SK-N-SH (cell line): Measurements from ENCODE around the gene TAOK1. TPM values are rescaled to one million over a fixed set of nuclear protein-coding genes. Genes with fewer than 3 reads are reported as not detected.

Experiments used
- CTCF ChIA-PET: fragments of 300-600, 350-600 bp; formaldehyde crosslinking; extraction: SDS; loops from one replicate; lab custom pipeline; 2021; lab: Yijun Ruan, JAX
- POLR2A ChIA-PET: fragments of 350-600 bp; sonication (Branson Sonifier 250); formaldehyde crosslinking; extraction: SDS; loops from one replicate; lab custom pipeline; 2020; ENCODE audit warnings: antibody characterized with exemption, inconsistent platforms; lab: Yijun Ruan, JAX
- DNase-seq: peaks from one replicate; pipeline ENCODE4 v3.0.0; 2012
- H2AFZ ChIP-seq: fragments of 200-600 bp; sonication (generic); 2 replicates; pipeline ENCODE4 v1.8.1; 2016; ENCODE audit warnings: antibody characterized with exemption, mild to moderate bottlenecking, low read depth
- H3F3A ChIP-seq: fragments of 200-600 bp; sonication (generic); replicated peaks from 2 replicates; pipeline ENCODE3; 2016; ENCODE audit warnings: antibody characterized with exemption, mild to moderate bottlenecking; ENCODE audit not compliant: insufficient read depth
- H3K27ac ChIP-seq, 2 experiments: fragments of 200-500 bp in 1 of 2; fragments of 200-600 bp in 1 of 2; sonication (Bioruptor generic) in 1 of 2; sonication (generic), shearing (Covaris generic) in 1 of 2; 2 replicates each; pipeline versions ENCODE4 v1.5.1 to v1.6.1; 2014 to 2016; ENCODE audit warnings: low read depth in 2 of 2, inconsistent platforms in 1 of 2, low read length in 1 of 2, mild to moderate bottlenecking in 1 of 2, mixed read lengths in 1 of 2
- H3K27me3 ChIP-seq: fragments of 200-600 bp; sonication (generic), shearing (Covaris generic); 2 replicates; pipeline ENCODE4 v1.6.1; 2016; ENCODE audit warnings: mixed run types; ENCODE audit not compliant: insufficient read depth
- H3K36me3 ChIP-seq, 2 experiments: fragments of 200-500 bp in 1 of 2; fragments of 200-600 bp in 1 of 2; sonication (Bioruptor generic) in 1 of 2; sonication (generic) in 1 of 2; replicated peaks in 1 of 2; 2 replicates each; pipeline versions ENCODE3 to v1.5.1; 2014 to 2016; ENCODE audit warnings: low read length in 1 of 2, mild to moderate bottlenecking in 1 of 2; ENCODE audit not compliant: insufficient read depth in 2 of 2, control insufficient read depth in 1 of 2
- H3K4me1 ChIP-seq, 2 experiments: fragments of 200-500 bp in 1 of 2; fragments of 200-600 bp in 1 of 2; sonication (Bioruptor generic) in 1 of 2; sonication (generic), shearing (Covaris generic) in 1 of 2; 2 replicates each; pipeline versions ENCODE4 v1.5.1 to v1.6.1; 2014 to 2016; ENCODE audit warnings: low read depth in 1 of 2, low read length in 1 of 2, mixed run types in 1 of 2; ENCODE audit not compliant: insufficient read depth in 2 of 2, control insufficient read depth in 1 of 2
- H3K4me2 ChIP-seq: fragments of 200-600 bp; sonication (generic), shearing (Covaris generic); 2 replicates; pipeline ENCODE4 v1.6.1; 2017; ENCODE audit warnings: mixed run types
- H3K4me3 ChIP-seq, 2 experiments: fragments of 200-500 bp in 1 of 2; fragments of 200-600 bp in 1 of 2; sonication (Bioruptor generic) in 1 of 2; sonication (generic), shearing (Covaris generic) in 1 of 2; 2 replicates each; pipeline versions ENCODE4 v1.5.1 to v1.8.1; 2014 to 2016; ENCODE audit warnings: low read depth in 2 of 2, inconsistent platforms in 1 of 2, low read length in 1 of 2, mild to moderate bottlenecking in 1 of 2, mixed read lengths in 1 of 2, moderate library complexity in 1 of 2
- H3K79me2 ChIP-seq: fragments of 200-600 bp; sonication (generic); 2 replicates; pipeline ENCODE4 v1.8.1; 2017; ENCODE audit warnings: mild to moderate bottlenecking; ENCODE audit not compliant: insufficient read depth
- H3K9ac ChIP-seq: fragments of 200-600 bp; sonication (generic); 2 replicates; pipeline ENCODE4 v1.6.1; 2017; ENCODE audit warnings: mixed run types
- H3K9me2 ChIP-seq: fragments of 200-600 bp; sonication (generic); 2 replicates; pipeline ENCODE4 v1.6.1; 2017; ENCODE audit warnings: mixed run types
- H3K9me3 ChIP-seq: fragments of 200-600 bp; sonication (generic); 2 replicates; pipeline ENCODE4 v1.6.1; 2017; ENCODE audit warnings: mixed run types, mild to moderate bottlenecking, moderate library complexity
- H4K20me1 ChIP-seq: fragments of 200-600 bp; sonication (generic); 2 replicates; pipeline ENCODE4 v1.6.1; 2017; ENCODE audit warnings: mild to moderate bottlenecking, mixed run types; ENCODE audit not compliant: insufficient read depth
- CHD2 ChIP-seq: fragments of 150-350 bp; IDR thresholded peaks from 2 replicates; pipeline ENCODE4 v1.6.1; 2018; ENCODE audit warnings: low read length; ENCODE audit not compliant: partially characterized antibody
- CTCF ChIP-seq: fragments of 200-600 bp; sonication (generic); IDR thresholded peaks from 2 replicates; pipeline ENCODE4 v1.6.1; 2017; ENCODE audit warnings: antibody characterized with exemption, mild to moderate bottlenecking, moderate library complexity
- FOSL2 ChIP-seq: IDR thresholded peaks from 2 replicates; pipeline ENCODE4 v1.4.0; 2012; ENCODE audit warnings: low read depth, mild to moderate bottlenecking, moderate library complexity, borderline replicate concordance
- GABPA ChIP-seq: IDR thresholded peaks from 2 replicates; pipeline ENCODE4 v1.4.0; 2012; ENCODE audit warnings: low read depth, mild to moderate bottlenecking
- GATA2 ChIP-seq: sonication (generic); formaldehyde crosslinking; IDR thresholded peaks from 2 replicates; pipeline ENCODE4 v1.5.0; 2020; ENCODE audit warnings: mild to moderate bottlenecking, missing genetic modification reagents
- IRF3 ChIP-seq: fragments of 150-350 bp; IDR thresholded peaks from 2 replicates; pipeline ENCODE4 v1.6.1; 2016; ENCODE audit warnings: mild to moderate bottlenecking, low read depth, low read length
- MAX ChIP-seq: IDR thresholded peaks from 2 replicates; pipeline ENCODE4 v1.4.0; 2012; ENCODE audit warnings: low read depth
- MEF2A ChIP-seq: IDR thresholded peaks from 2 replicates; pipeline ENCODE4 v1.4.0; 2012; ENCODE audit warnings: low read depth, borderline replicate concordance
- MXI1 ChIP-seq: IDR thresholded peaks from 2 replicates; pipeline ENCODE4 v1.6.1; 2012; ENCODE audit warnings: mild to moderate bottlenecking, low read depth, low read length, improper control_type of control experiment
- NFIC ChIP-seq: IDR thresholded peaks from 2 replicates; pipeline ENCODE4 v1.4.0; 2012; ENCODE audit warnings: borderline replicate concordance
- RAD21 ChIP-seq: IDR thresholded peaks from 2 replicates; pipeline ENCODE4 v1.6.1; 2012; ENCODE audit warnings: mild to moderate bottlenecking, low read length
- RFX5 ChIP-seq: IDR thresholded peaks from 2 replicates; pipeline ENCODE4 v1.6.1; 2012; ENCODE audit warnings: mild to moderate bottlenecking, improper control_type of control experiment, low read length
- SIN3A ChIP-seq: IDR thresholded peaks from 2 replicates; pipeline ENCODE4 v1.6.1; 2012; ENCODE audit warnings: low read depth, mild to moderate bottlenecking, low read length, moderate library complexity, borderline replicate concordance
- SMC3 ChIP-seq: IDR thresholded peaks from 2 replicates; pipeline ENCODE4 v1.6.1; 2012; ENCODE audit warnings: low read depth, low read length, improper control_type of control experiment
- WGBS: methylation state at CpG from one replicate; pipeline ENCODE4 v1.1.6; 2017; ENCODE audit warnings: low lambda C conversion rate; 5-methylcytosine and 5-hydroxymethylcytosine counted together
- polyA plus RNA-seq, 3 experiments: library from polyadenylated mRNA; depleted of rRNA; stranded (reverse); fragments of >200 nt; gene quantifications; 2 replicates each; pipeline ENCODE4 v1.2.3, GENCODE V29; 2012

The TAOK1 gene
- polyA plus RNA-seq, 1 of the 3 experiments (the other 2 are of a cell fraction): 5.9 TPM

DNA sequence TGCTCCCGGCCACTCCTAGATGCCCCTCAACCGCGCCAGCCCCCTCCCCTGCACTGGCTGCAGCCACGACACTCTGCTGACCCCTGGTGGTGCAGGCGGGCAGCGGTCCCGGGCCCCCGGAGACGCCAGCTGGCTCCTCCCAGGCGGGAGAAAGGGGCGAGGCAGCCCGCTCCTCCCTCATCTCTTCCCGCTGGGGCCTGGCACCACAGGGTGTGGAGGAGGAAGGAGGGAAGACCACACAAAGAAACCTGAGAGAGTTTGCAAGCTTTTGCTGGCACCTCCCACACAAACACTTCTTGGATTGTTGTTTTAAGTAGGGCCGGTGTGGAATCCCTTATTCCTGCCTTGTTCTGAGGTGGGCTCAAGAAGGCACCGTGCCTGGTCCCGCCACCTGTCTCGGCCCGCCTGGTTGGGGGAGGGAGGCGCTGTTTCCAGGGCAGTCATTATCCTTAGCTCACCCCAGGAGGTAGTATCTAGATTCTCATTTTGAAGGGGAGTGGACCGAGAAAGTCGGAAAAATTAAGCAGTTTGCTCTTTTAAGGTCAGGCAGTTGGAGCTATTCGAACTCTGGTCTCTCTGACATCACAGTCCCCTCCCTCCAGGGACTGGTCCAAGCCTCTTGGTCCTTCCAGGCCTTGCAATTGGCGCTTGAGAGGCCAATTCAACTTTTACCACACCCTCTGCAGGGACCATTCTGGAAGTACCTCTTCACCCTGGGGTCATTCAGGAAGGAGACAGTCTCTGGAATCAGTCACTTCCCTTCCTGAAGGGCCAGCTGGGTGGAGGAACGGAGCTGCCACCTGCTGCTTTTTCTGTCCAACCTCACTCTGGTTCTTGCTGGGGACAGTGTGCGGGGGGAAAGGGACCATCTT is 201.8 kb downstream of the TAOK1 start (continued):
- peak; percentile 97 for TF ChIP-seq CTCF
- TF ChIP-seq GATA2 (CRISPR knock-in tag): no peak
- TF ChIP-seq SMC3: peak; percentile 83
- TF ChIP-seq RAD21: peak; percentile 88
- TF ChIP-seq RFX5: peak; percentile 42; the same call in 1 of the 2 replicates
- TF ChIP-seq, all 33 proteins: peak for 13

DNA sequence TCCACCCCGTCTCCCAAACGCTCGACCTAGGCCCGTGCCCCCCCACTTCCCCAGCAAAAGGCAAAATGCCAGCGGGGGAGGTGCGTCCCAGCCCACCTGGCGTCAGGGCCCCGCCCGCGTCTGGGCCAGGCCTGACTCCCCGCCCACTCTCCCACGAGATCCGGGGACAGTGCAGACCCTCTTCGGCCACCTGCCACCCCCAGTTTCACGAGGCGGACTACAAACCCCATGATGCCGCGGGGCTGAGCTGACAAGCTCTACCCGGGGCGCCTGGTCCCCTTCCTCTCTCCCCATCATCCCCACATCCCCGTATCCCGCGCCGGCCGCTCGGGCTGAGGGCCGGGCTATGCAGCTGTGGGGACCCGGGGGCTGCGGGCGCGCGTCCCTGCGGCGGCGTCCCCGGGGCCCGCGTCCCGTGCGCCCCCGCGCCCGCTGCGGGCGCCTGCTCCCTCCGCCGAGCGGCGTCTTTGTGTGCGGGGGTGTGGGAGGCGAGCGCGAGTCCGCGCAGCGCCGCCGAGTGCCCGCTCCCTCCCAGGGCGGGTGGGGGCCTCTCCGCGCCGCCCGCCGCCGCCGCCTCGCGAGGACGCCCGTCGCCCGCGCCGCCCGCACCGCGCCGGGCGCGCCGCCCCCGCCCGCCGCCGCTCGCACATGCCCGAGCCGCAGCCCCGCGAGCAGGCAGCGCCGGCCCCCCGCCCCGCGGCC is 202.8 kb downstream of the TAOK1 start, which contains the start of gene ANKRD13B:
ANKRD13B (plus strand) TSS at position 283 of the 702 bp plus-strand sequence. CDS start 490 bp downstream, outside the sequence.
- WGBS: 2% methylated on average over 20 of the region's 96 CpGs
- DNase-seq: peak; percentile 83
- Histone ChIP-seq H3K79me2 (peaks cover 25% of the 10 kb centered on the region), H3K9ac (peak within 1 kb of the TSS; percentile 63; the same call in 1 of the 2 replicates), H2AFZ (peak within 1 kb of the TSS; percentile 84; the same call in 1 of the 2 replicates), H3K4me2 (peak within 1 kb of the TSS; percentile 95), H3K27ac (peak within 1 kb of the TSS; percentile 64 to 91; a peak in 3 of 4 replicates), H3K27me3 (no peaks in the 10 kb centered on the region), H3K9me2 (no peaks in the 10 kb centered on the region), H3K36me3 (no peaks in the 10 kb centered on the region), H3K4me3 (peak within 1 kb of the TSS; percentile 65 to 89), H3F3A (peaks cover 29% of the 10 kb centered on the region), H3K9me3 (no peaks in the 10 kb centered on the region), H4K20me1 (peaks cover 12% of the 10 kb centered on the region), H3K4me1 (peaks cover 34 to 69% of the 10 kb centered on the region in 2 experiments)
- POLR2A ChIA-PET: interaction anchor here (0.8 to 1.7 kb wide), 4 partner anchors 18 to 339 kb away, joined by 3 to 5 read pairs (median 4); partner anchors contain the start of gene ABHD15
- CTCF ChIA-PET: interaction anchor here (0.8 to 5.0 kb wide), 16 partner anchors 13 to 512 kb away, joined by 3 to 123 read pairs (median 8); partner anchors contain the start of genes ABHD15, CORO6, SSH2 and TP53I13
- 0 out of 2 replicates have a peak, but pooled peaks have one; percentile 46 for TF ChIP-seq MXI1
- TF ChIP-seq FOSL2: no peak
- TF ChIP-seq SIN3A: 0 out of 2 replicates have a peak, but pooled peaks have one; percentile 54
- TF ChIP-seq GATA2 (CRISPR knock-in tag): no peak
- TF ChIP-seq MAX: peak; percentile 34; the same call in 1 of the 2 replicates
- TF ChIP-seq NFIC: no peak
- no peak for TF ChIP-seq IRF3
- peak; percentile 71 for TF ChIP-seq GABPA
- no peak for TF ChIP-seq RAD21
- TF ChIP-seq CHD2: peak; percentile 31
- TF ChIP-seq CTCF: no peak
- no peak for TF ChIP-seq MEF2A
